ENCODE data around the gene BOC.

Gene BOC

GRCh38 chr3:113249111-113249510, 37.8 kb downstream of the BOC start:
- Histone ChIP-seq H3K27me3 (ENCODE audit: control insufficient read depth in 1 of 2, insufficient read depth in 2 of 2, low read length in 2 of 2) (peaks cover 0 to 11% of the 10 kb centered on the region in 2 donors), H3K4me3 (ENCODE audit: low read depth in 1 of 2, low read length in 2 of 2) (no peak overlapping the region), H3K9me3 (ENCODE audit: control insufficient read depth in 1 of 2, low read length in 2 of 2) (no peaks in the 10 kb centered on the region), H3K4me1 (ENCODE audit: control insufficient read depth in 1 of 2, insufficient read depth in 2 of 2, low read length in 2 of 2) (peaks cover 0 to 3% of the 10 kb centered on the region in 2 donors), H3K9ac (ENCODE audit: low read depth in 1 of 2, low read length in 2 of 2) (no peak overlapping the region), H3K36me3 (ENCODE audit: control insufficient read depth in 1 of 2, insufficient read depth in 2 of 2, low read length in 2 of 2) (no peaks in the 10 kb centered on the region), H3K27ac (ENCODE audit: low read depth, low read length) (no peak overlapping the region)

- Histone ChIP-seq H3K9ac (ENCODE audit: low read depth in 1 of 2, low read length in 2 of 2) (no peak overlapping the region), H3K27ac (ENCODE audit: low read depth, low read length) (no peak overlapping the region), H3K4me1 (ENCODE audit: control insufficient read depth in 1 of 2, insufficient read depth in 2 of 2, low read length in 2 of 2) (peaks cover 0 to 7% of the 10 kb centered on the region in 2 donors), H3K27me3 (ENCODE audit: control insufficient read depth in 1 of 2, insufficient read depth in 2 of 2, low read length in 2 of 2) (peaks cover 0 to 11% of the 10 kb centered on the region in 2 donors), H3K4me3 (ENCODE audit: low read depth in 1 of 2, low read length in 2 of 2) (no peak overlapping the region), H3K9me3 (ENCODE audit: control insufficient read depth in 1 of 2, low read length in 2 of 2) (no peaks in the 10 kb centered on the region), H3K36me3 (ENCODE audit: control insufficient read depth in 1 of 2, insufficient read depth in 2 of 2, low read length in 2 of 2) (no peaks in the 10 kb centered on the region)
These were observed 38.2 kb downstream of the BOC start for GRCh38 chr3:113249601-113250000.

GRCh38 chr3:113250566-113250965, 39.2 kb downstream of the BOC start:
- Histone ChIP-seq H3K9ac (ENCODE audit: low read depth in 1 of 2, low read length in 2 of 2) (no peak overlapping the region), H3K4me3 (ENCODE audit: low read depth in 1 of 2, low read length in 2 of 2) (no peak overlapping the region), H3K36me3 (ENCODE audit: control insufficient read depth in 1 of 2, insufficient read depth in 2 of 2, low read length in 2 of 2) (no peaks in the 10 kb centered on the region), H3K27ac (ENCODE audit: low read depth, low read length) (no peak overlapping the region), H3K4me1 (ENCODE audit: control insufficient read depth in 1 of 2, insufficient read depth in 2 of 2, low read length in 2 of 2) (peaks cover 0 to 9% of the 10 kb centered on the region in 2 donors), H3K9me3 (ENCODE audit: control insufficient read depth in 1 of 2, low read length in 2 of 2) (no peaks in the 10 kb centered on the region), H3K27me3 (ENCODE audit: control insufficient read depth in 1 of 2, insufficient read depth in 2 of 2, low read length in 2 of 2) (peaks cover 0 to 9% of the 10 kb centered on the region in 2 donors)

GRCh38 chr3:113251817-113252216, 40.5 kb downstream of the BOC start:
- Histone ChIP-seq H3K27me3 (ENCODE audit: control insufficient read depth in 1 of 2, insufficient read depth in 2 of 2, low read length in 2 of 2) (peaks cover 0 to 6% of the 10 kb centered on the region in 2 donors), H3K4me3 (ENCODE audit: low read depth in 1 of 2, low read length in 2 of 2) (no peak overlapping the region), H3K36me3 (ENCODE audit: control insufficient read depth in 1 of 2, insufficient read depth in 2 of 2, low read length in 2 of 2) (no peaks in the 10 kb centered on the region), H3K9me3 (ENCODE audit: control insufficient read depth in 1 of 2, low read length in 2 of 2) (no peaks in the 10 kb centered on the region), H3K9ac (ENCODE audit: low read depth in 1 of 2, low read length in 2 of 2) (no peak overlapping the region), H3K4me1 (ENCODE audit: control insufficient read depth in 1 of 2, insufficient read depth in 2 of 2, low read length in 2 of 2) (peaks cover 0 to 9% of the 10 kb centered on the region in 2 donors), H3K27ac (ENCODE audit: low read depth, low read length) (no peak overlapping the region)

GRCh38 chr3:113252553-113252952, 41.2 kb downstream of the BOC start:
- H3K9ac ChIP-seq (ENCODE audit: low read depth in 1 of 2, low read length in 2 of 2), result no peak overlapping the region
- H3K27ac ChIP-seq (ENCODE audit: low read depth, low read length), result no peak overlapping the region
- peaks cover 0 to 6% of the 10 kb centered on the region in 2 donors for H3K27me3 ChIP-seq (ENCODE audit: control insufficient read depth in 1 of 2, insufficient read depth in 2 of 2, low read length in 2 of 2)
- no peaks in the 10 kb centered on the region for H3K9me3 ChIP-seq (ENCODE audit: control insufficient read depth in 1 of 2, low read length in 2 of 2)
- H3K4me1 ChIP-seq (ENCODE audit: control insufficient read depth in 1 of 2, insufficient read depth in 2 of 2, low read length in 2 of 2), result peaks cover 0 to 9% of the 10 kb centered on the region in 2 donors
- no peaks in the 10 kb centered on the region for H3K36me3 ChIP-seq (ENCODE audit: control insufficient read depth in 1 of 2, insufficient read depth in 2 of 2, low read length in 2 of 2)
- H3K4me3 ChIP-seq (ENCODE audit: low read depth in 1 of 2, low read length in 2 of 2), result no peak overlapping the region

GRCh38 chr3:113253702-113254101, 42.3 kb downstream of the BOC start:
- H3K4me1 ChIP-seq (ENCODE audit: control insufficient read depth in 1 of 2, insufficient read depth in 2 of 2, low read length in 2 of 2), result peaks cover 0 to 9% of the 10 kb centered on the region in 2 donors

GRCh38 chr3:113254171-113254947, 43.0 kb downstream of the BOC start:
- H3K9me3 ChIP-seq (ENCODE audit: control insufficient read depth in 1 of 2, low read length in 2 of 2), result no peaks in the 10 kb centered on the region
- no peaks in the 10 kb centered on the region for H3K27me3 ChIP-seq (ENCODE audit: control insufficient read depth in 1 of 2, insufficient read depth in 2 of 2, low read length in 2 of 2)
- peaks cover 0 to 9% of the 10 kb centered on the region in 2 donors for H3K4me1 ChIP-seq (ENCODE audit: control insufficient read depth in 1 of 2, insufficient read depth in 2 of 2, low read length in 2 of 2)
- no peak overlapping the region for H3K27ac ChIP-seq (ENCODE audit: low read depth, low read length)
- H3K4me3 ChIP-seq (ENCODE audit: low read depth in 1 of 2, low read length in 2 of 2), result no peak overlapping the region
- no peak overlapping the region for H3K9ac ChIP-seq (ENCODE audit: low read depth in 1 of 2, low read length in 2 of 2)
- no peaks in the 10 kb centered on the region for H3K36me3 ChIP-seq (ENCODE audit: control insufficient read depth in 1 of 2, insufficient read depth in 2 of 2, low read length in 2 of 2)

More at GRCh38 chr3:113253702-113254101, 42.3 kb downstream of the BOC start:
- H3K9me3 ChIP-seq (ENCODE audit: control insufficient read depth in 1 of 2, low read length in 2 of 2), result no peaks in the 10 kb centered on the region
- no peak overlapping the region for H3K4me3 ChIP-seq (ENCODE audit: low read depth in 1 of 2, low read length in 2 of 2)
- H3K36me3 ChIP-seq (ENCODE audit: control insufficient read depth in 1 of 2, insufficient read depth in 2 of 2, low read length in 2 of 2), result no peaks in the 10 kb centered on the region
- H3K9ac ChIP-seq (ENCODE audit: low read depth in 1 of 2, low read length in 2 of 2), result no peak overlapping the region
- H3K27ac ChIP-seq (ENCODE audit: low read depth, low read length), result no peak overlapping the region
- H3K27me3 ChIP-seq (ENCODE audit: control insufficient read depth in 1 of 2, insufficient read depth in 2 of 2, low read length in 2 of 2), result no peaks in the 10 kb centered on the region

- H3K9ac ChIP-seq (ENCODE audit: low read depth in 1 of 2, low read length in 2 of 2), result no peak overlapping the region
- H3K36me3 ChIP-seq (ENCODE audit: control insufficient read depth in 1 of 2, insufficient read depth in 2 of 2, low read length in 2 of 2), result no peaks in the 10 kb centered on the region
- no peaks in the 10 kb centered on the region for H3K27me3 ChIP-seq (ENCODE audit: control insufficient read depth in 1 of 2, insufficient read depth in 2 of 2, low read length in 2 of 2)
- no peak overlapping the region for H3K4me3 ChIP-seq (ENCODE audit: low read depth in 1 of 2, low read length in 2 of 2)
- H3K27ac ChIP-seq (ENCODE audit: low read depth, low read length), result no peak overlapping the region
- H3K9me3 ChIP-seq (ENCODE audit: control insufficient read depth in 1 of 2, low read length in 2 of 2), result no peaks in the 10 kb centered on the region
- peaks cover 0 to 9% of the 10 kb centered on the region in 2 donors for H3K4me1 ChIP-seq (ENCODE audit: control insufficient read depth in 1 of 2, insufficient read depth in 2 of 2, low read length in 2 of 2)
These were observed 43.9 kb downstream of the BOC start for GRCh38 chr3:113255100-113255853.

GRCh38 chr3:113255854-113256615, 44.7 kb downstream of the BOC start:
- no peak overlapping the region for H3K9ac ChIP-seq (ENCODE audit: low read depth in 1 of 2, low read length in 2 of 2)
- H3K36me3 ChIP-seq (ENCODE audit: control insufficient read depth in 1 of 2, insufficient read depth in 2 of 2, low read length in 2 of 2), result no peaks in the 10 kb centered on the region
- no peak overlapping the region for H3K27ac ChIP-seq (ENCODE audit: low read depth, low read length)
- no peaks in the 10 kb centered on the region for H3K9me3 ChIP-seq (ENCODE audit: control insufficient read depth in 1 of 2, low read length in 2 of 2)
- H3K4me3 ChIP-seq (ENCODE audit: low read depth in 1 of 2, low read length in 2 of 2), result no peak overlapping the region
- no peaks in the 10 kb centered on the region for H3K27me3 ChIP-seq (ENCODE audit: control insufficient read depth in 1 of 2, insufficient read depth in 2 of 2, low read length in 2 of 2)
- peaks cover 0 to 9% of the 10 kb centered on the region in 2 donors for H3K4me1 ChIP-seq (ENCODE audit: control insufficient read depth in 1 of 2, insufficient read depth in 2 of 2, low read length in 2 of 2)

GRCh38 chr3:113258361-113258760, 47.0 kb downstream of the BOC start:
- Histone ChIP-seq H3K36me3 (ENCODE audit: control insufficient read depth in 1 of 2, insufficient read depth in 2 of 2, low read length in 2 of 2) (no peaks in the 10 kb centered on the region), H3K4me1 (ENCODE audit: control insufficient read depth in 1 of 2, insufficient read depth in 2 of 2, low read length in 2 of 2) (peaks cover 0 to 9% of the 10 kb centered on the region in 2 donors), H3K27me3 (ENCODE audit: control insufficient read depth in 1 of 2, insufficient read depth in 2 of 2, low read length in 2 of 2) (peaks cover 0 to 4% of the 10 kb centered on the region in 2 donors), H3K9me3 (ENCODE audit: control insufficient read depth in 1 of 2, low read length in 2 of 2) (no peaks in the 10 kb centered on the region), H3K27ac (ENCODE audit: low read depth, low read length) (no peak overlapping the region), H3K9ac (ENCODE audit: low read depth in 1 of 2, low read length in 2 of 2) (no peak overlapping the region), H3K4me3 (ENCODE audit: low read depth in 1 of 2, low read length in 2 of 2) (no peak overlapping the region)

All from duodenal mucosa (tissue), 2 donors.